ENCODE measurements around the gene ELAVL4.

The ELAVL4 gene

GRCh38 chr1:50110151-50110550 lies 1.4 kb downstream of the ELAVL4 start:
- Histone ChIP-seq H3K27me3 (ENCODE audit: insufficient read depth, low read length, poor library complexity) (peaks cover 54% of the 10 kb centered on the region), H3K9me3 (ENCODE audit: insufficient read depth, low read length, severe bottlenecking) (no peaks in the 10 kb centered on the region), H3K9ac (ENCODE audit: low read depth, low read length) (no peak overlapping the region), H3K4me2 (ENCODE audit: insufficient read depth, low read length) (peak overlapping the region; percentile 52; the same call in 1 of the 2 replicates), H3K36me3 (ENCODE audit: insufficient read depth, low read length) (no peaks in the 10 kb centered on the region), H2AFZ (ENCODE audit: low read depth, low read length) (no peak overlapping the region), H3K27ac (ENCODE audit: low read length) (no peak overlapping the region), H3K79me2 (ENCODE audit: insufficient read depth, low read length) (no peaks in the 10 kb centered on the region), H3K4me3 (ENCODE audit: low read depth in 1 of 2, low read length in 2 of 2) (peak overlapping the region in 1 of 2 experiments; percentile 43; a peak in 2 of 4 replicates), H3K4me1 (ENCODE audit: insufficient read depth, low read length) (peaks cover 3% of the 10 kb centered on the region; the same call in 1 of the 2 replicates), H4K20me1 (ENCODE audit: insufficient read depth, low read length) (no peaks in the 10 kb centered on the region)
- TF ChIP-seq, protein P1, sequence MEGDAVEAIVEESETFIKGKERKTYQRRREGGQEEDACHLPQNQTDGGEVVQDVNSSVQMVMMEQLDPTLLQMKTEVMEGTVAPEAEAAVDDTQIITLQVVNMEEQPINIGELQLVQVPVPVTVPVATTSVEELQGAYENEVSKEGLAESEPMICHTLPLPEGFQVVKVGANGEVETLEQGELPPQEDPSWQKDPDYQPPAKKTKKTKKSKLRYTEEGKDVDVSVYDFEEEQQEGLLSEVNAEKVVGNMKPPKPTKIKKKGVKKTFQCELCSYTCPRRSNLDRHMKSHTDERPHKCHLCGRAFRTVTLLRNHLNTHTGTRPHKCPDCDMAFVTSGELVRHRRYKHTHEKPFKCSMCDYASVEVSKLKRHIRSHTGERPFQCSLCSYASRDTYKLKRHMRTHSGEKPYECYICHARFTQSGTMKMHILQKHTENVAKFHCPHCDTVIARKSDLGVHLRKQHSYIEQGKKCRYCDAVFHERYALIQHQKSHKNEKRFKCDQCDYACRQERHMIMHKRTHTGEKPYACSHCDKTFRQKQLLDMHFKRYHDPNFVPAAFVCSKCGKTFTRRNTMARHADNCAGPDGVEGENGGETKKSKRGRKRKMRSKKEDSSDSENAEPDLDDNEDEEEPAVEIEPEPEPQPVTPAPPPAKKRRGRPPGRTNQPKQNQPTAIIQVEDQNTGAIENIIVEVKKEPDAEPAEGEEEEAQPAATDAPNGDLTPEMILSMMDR (IDR thresholded peaks at IDR 0.05; ENCODE audit: borderline replicate concordance, extremely low read depth, low read length, poor library complexity, severe bottlenecking), result no peak
- TF ChIP-seq EZH2 (IDR thresholded peaks at IDR 0.05; ENCODE audit: borderline replicate concordance, low read depth, low read length, severe bottlenecking), result peak; percentile 13
- no peak for ATAC-seq (ENCODE audit: insufficient read depth, low read depth)
- no peak for DNase-seq

DNA sequence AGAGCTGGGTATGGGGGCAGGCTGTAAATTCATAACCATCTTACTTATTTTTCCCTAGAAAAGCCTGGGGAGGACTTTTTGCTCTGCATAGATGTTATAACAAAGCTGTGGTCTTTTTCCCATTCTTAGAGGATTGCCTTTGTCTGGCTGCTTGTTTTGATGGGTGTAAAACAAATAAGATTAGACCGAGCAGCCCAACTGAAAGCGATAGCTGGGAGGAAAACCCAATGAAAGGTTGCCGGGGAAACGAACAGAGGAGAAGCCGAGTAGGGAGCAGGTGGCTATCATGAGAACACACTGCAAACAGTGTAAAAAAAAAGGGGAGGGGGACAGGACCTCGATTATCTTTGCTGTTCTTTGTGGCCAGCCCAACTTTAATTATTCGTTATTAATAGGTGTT lies 1.9 kb downstream of the ELAVL4 start:
- Histone ChIP-seq H3K36me3 (ENCODE audit: insufficient read depth, low read length) (no peaks in the 10 kb centered on the region), H2AFZ (ENCODE audit: low read depth, low read length) (no peak overlapping the region), H3K27me3 (ENCODE audit: insufficient read depth, low read length, poor library complexity) (peaks cover 55% of the 10 kb centered on the region), H3K9ac (ENCODE audit: low read depth, low read length) (no peak overlapping the region), H3K4me2 (ENCODE audit: insufficient read depth, low read length) (peak overlapping the region; percentile 52; the same call in 1 of the 2 replicates), H3K4me3 (ENCODE audit: low read depth in 1 of 2, low read length in 2 of 2) (no peak overlapping the region), H4K20me1 (ENCODE audit: insufficient read depth, low read length) (no peaks in the 10 kb centered on the region), H3K9me3 (ENCODE audit: insufficient read depth, low read length, severe bottlenecking) (no peaks in the 10 kb centered on the region), H3K4me1 (ENCODE audit: insufficient read depth, low read length) (peaks cover 3% of the 10 kb centered on the region; the same call in 1 of the 2 replicates), H3K27ac (ENCODE audit: low read length) (no peak overlapping the region), H3K79me2 (ENCODE audit: insufficient read depth, low read length) (no peaks in the 10 kb centered on the region)
- DNase-seq (no peak), ATAC-seq (ENCODE audit: insufficient read depth, low read depth) (no peak)
- no peak for TF ChIP-seq EZH2 (IDR thresholded peaks at IDR 0.05; ENCODE audit: borderline replicate concordance, low read depth, low read length, severe bottlenecking)
- TF ChIP-seq, protein P1 (IDR thresholded peaks at IDR 0.05; ENCODE audit: borderline replicate concordance, extremely low read depth, low read length, poor library complexity, severe bottlenecking), result no peak

GRCh38 chr1:50111503-50111902 lies 2.8 kb downstream of the ELAVL4 start:
- H4K20me1 ChIP-seq (ENCODE audit: insufficient read depth, low read length), result no peaks in the 10 kb centered on the region
- peaks cover 3% of the 10 kb centered on the region; the same call in 1 of the 2 replicates for H3K4me1 ChIP-seq (ENCODE audit: insufficient read depth, low read length)
- no peak for ATAC-seq (ENCODE audit: insufficient read depth, low read depth)
- no peaks in the 10 kb centered on the region for H3K79me2 ChIP-seq (ENCODE audit: insufficient read depth, low read length)
- H3K27me3 ChIP-seq (ENCODE audit: insufficient read depth, low read length, poor library complexity), result peaks cover 59% of the 10 kb centered on the region
- no peak overlapping the region for H3K27ac ChIP-seq (ENCODE audit: low read length)
- TF ChIP-seq, protein P1 (IDR thresholded peaks at IDR 0.05; ENCODE audit: borderline replicate concordance, extremely low read depth, low read length, poor library complexity, severe bottlenecking), result no peak
- no peak for TF ChIP-seq EZH2 (IDR thresholded peaks at IDR 0.05; ENCODE audit: borderline replicate concordance, low read depth, low read length, severe bottlenecking)
- DNase-seq, result no peak
- H3K36me3 ChIP-seq (ENCODE audit: insufficient read depth, low read length), result no peaks in the 10 kb centered on the region
- no peak overlapping the region for H3K4me3 ChIP-seq (ENCODE audit: low read depth in 1 of 2, low read length in 2 of 2)
- no peak overlapping the region for H3K4me2 ChIP-seq (ENCODE audit: insufficient read depth, low read length)
- H2AFZ ChIP-seq (ENCODE audit: low read depth, low read length), result no peak overlapping the region
- H3K9me3 ChIP-seq (ENCODE audit: insufficient read depth, low read length, severe bottlenecking), result no peaks in the 10 kb centered on the region
- H3K9ac ChIP-seq (ENCODE audit: low read depth, low read length), result no peak overlapping the region
